Right renal cortex interstitium (tissue), 3 donors: ENCODE results near the gene SLC25A15. TPM values are rescaled to one million over a fixed set of nuclear protein-coding genes. Genes with fewer than 3 reads are reported as not detected.
"Not testable (repeated sequence)": the region's sequence is repeated elsewhere in the genome, so short reads cannot be mapped to it uniquely, and the experiment has no call there.

ENCODE experiments used
- DNase-seq, 3 donors: peaks; one replicate each; pipeline ENCODE4 v3.0.0-alpha.2; 2013; ENCODE audit warnings: low read depth in 3 of 3, low spot score in 2 of 3
- polyA plus RNA-seq, 3 donors: library from polyadenylated mRNA; unstranded; fragments of 120-200 nt; gene quantifications; one replicate each; pipeline ENCODE4 v1.2.1, GENCODE V29; 2013; ENCODE audit not compliant: insufficient read length in 3 of 3

SLC25A15 gene
- polyA plus RNA-seq, 3 donors: 16.8 to 18.7 (median 17.0) TPM

GRCh38 chr13:40812102-40812501 is 22.7 kb downstream of the SLC25A15 start:
- DNase-seq: no peak

DNA sequence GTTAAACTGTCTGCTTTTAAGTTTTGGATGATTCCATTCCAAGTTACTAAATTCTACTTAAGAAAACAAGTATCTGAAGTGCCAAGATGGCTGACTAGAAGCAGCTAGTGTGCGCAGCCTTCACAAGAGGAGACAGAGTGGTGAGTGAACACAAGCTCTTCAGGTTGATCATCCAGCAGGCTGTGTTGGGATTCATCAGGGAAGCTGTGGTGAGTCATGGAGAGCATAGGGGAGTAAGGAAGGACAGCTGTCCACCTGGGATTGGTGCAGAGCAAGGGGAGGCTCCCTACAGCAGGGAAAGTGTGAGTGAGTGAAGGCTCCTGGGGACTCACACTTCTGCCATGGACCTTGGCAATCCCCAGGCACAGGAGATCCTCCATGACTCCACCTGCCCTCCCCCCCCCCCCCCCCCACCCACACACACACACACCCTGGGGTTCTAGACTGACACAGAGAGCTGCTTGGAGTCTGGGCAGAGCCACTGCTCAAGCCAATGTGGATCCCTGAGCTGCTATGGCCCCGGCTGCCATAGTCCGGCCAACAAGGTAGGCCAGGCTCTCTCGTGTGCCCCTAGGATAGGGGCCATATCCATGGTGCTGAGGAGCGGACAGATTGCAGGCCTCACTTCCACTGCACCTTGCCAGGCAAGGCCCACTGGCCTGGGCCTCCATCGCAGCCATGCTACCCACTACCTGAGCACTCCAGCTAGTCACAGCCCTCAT is 23.5 kb downstream of the SLC25A15 start:
- DNase-seq: no peak

DNA sequence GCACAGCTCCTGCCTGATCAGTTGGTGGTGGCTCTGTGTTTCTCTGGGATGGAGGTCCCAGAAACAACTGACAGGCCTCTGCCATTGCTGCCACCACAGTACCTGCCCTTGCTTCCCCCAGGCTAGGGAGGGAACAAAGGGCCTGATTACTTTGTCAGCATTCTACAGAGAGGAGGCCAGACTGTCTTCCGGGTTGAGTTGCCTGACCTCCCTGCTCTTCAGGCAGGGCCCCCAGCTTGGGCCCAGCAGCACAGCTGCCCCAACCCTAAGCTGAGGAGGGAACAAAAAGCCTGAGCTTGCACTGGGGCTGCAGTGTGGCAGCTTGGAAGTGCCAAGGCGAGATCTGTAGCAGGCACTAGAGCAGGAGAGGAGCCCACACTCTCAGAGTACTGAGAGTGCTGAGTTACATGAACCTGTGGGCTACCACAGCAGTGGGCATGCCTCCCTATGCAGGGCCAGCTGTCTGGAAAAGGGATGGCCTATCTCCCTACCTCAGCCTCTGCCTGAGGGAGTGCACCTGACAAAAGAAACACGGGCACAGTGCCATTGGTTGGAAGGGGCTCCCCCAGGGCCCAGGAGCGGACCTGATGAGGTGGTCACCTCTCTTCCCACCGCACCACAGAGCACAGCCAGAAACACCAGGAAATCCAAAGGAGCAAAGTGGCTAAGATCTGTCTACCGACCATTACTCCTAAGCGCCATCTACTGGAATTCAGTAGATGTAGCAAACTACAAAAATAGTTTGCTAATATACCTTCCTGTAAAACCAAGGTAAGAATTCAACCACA is 24.4 kb downstream of the SLC25A15 start:
- DNase-seq: no peak

GRCh38 chr13:40814803-40815202 is 25.4 kb downstream of the SLC25A15 start:
- no peak for DNase-seq

GRCh38 chr13:40818926-40819325 is 29.5 kb downstream of the SLC25A15 start:
- DNase-seq: no peak

GRCh38 chr13:40819797-40820315 is 30.4 kb downstream of the SLC25A15 start:
- DNase-seq: no peak

DNA sequence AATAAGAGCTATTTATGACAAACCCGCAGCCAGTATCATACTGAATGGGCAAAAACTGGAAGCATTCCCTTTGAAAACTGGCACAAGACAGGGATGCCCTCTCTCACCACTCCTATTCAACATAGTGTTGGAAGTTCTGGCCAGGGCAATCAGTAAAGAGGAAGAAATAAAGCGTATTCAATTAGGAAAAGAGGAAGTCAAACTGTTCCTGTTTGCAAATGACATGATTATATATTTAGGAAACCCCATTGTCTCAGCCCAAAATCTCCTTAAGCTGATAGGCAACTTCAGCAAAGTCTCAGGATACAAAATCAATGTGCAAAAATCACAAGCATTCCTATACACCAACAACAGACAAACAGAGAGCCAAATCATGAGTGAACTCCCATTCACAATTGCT is 50.3 kb downstream of the SLC25A15 start:
- DNase-seq: not testable (repeated sequence)

DNA sequence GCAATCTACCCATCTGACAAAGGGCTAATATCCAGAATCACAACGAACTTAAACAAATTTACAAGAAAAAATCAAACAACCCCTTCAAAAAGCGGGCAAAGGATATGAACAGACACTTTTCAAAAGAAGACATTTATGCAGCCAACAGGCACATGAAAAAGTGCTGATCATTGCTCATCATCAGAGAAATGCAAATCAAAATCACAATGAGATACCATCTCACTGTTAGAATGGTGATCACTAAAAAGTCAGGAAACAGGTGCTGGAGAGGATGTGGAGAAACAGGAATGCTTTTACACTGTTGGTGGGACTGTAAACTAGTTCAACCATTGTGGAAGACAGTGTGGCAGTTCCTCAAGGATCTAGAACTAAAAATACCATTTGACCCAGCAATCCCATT is 51.5 kb downstream of the SLC25A15 start:
- DNase-seq: not testable (repeated sequence)

Other genes with a start within 250 kb of the SLC25A15 start
- gene FOXO1, start 123.0 kb upstream of the SLC25A15 start, polyA plus RNA-seq: 10 to 100 TPM; 15.1 to 16.7 (median 15.4) TPM
- 10 to 100 TPM; 43.5 to 48.4 (median 47.8) TPM for gene MRPS31, start 18.4 kb upstream of the SLC25A15 start, polyA plus RNA-seq
- gene ELF1, start 229.7 kb downstream of the SLC25A15 start, polyA plus RNA-seq: 10 to 100 TPM; 48.0 to 50.7 (median 50.1) TPM